T-cell (primary cell): ENCODE results near the gene HDAC8. TPM values are rescaled to one million over a fixed set of nuclear protein-coding genes. Genes with fewer than 3 reads are reported as not detected.

Source experiments
- ATAC-seq, 4 experiments: fragments of 200-7000 bp in 3 of 4; fragments of 150-1000 bp in 1 of 4; cut with Tn5 transposase; replicated peaks in 1 of 4; 1 replicate in 3 of 4; 2 replicates in 1 of 4; pipeline ENCODE4 v1.10.0; 2021; ENCODE audit warnings: moderate library complexity in 3 of 4, mild to moderate bottlenecking in 2 of 4, moderate number of reproducible peaks in 1 of 4
- CTCF ChIA-PET, 2 donors: fragments of 300-600 bp; sonication (Branson Sonifier 250); formaldehyde crosslinking; loops; one replicate each; lab custom pipeline; 2022; ENCODE audit warnings: antibody characterized with exemption in 2 of 2; lab: Charles Lee
- POLR2A ChIA-PET, 2 donors: fragments of 300-600 bp; sonication (Branson Sonifier 250); formaldehyde crosslinking; loops; one replicate each; lab custom pipeline; 2022; ENCODE audit warnings: antibody characterized with exemption in 2 of 2; lab: Charles Lee
- DNase-seq, 35 experiments: peaks; one replicate each; pipeline versions ENCODE4 v3.0.0 to v3.0.0-alpha.2; 2013 to 2023
- H3K27ac ChIP-seq: one replicate; pipeline ENCODE4 v1.5.1; 2013; ENCODE audit warnings: low read length
- H3K27me3 ChIP-seq, 2 experiments: replicated peaks in 1 of 2; 1 replicate in 1 of 2; 2 replicates in 1 of 2; pipeline versions ENCODE4 v1.6.1 to v1.7.0; 2013; ENCODE audit warnings: low read length in 1 of 2, mixed read lengths in 1 of 2; ENCODE audit not compliant: control insufficient read depth in 2 of 2, insufficient read depth in 2 of 2; ENCODE audit errors: extremely low read depth in 1 of 2
- H3K36me3 ChIP-seq, 2 donors: 1 replicate in 1 of 2; 2 replicates in 1 of 2; pipeline versions ENCODE4 v1.6.1 to v1.7.0; 2013; ENCODE audit warnings: low read length in 1 of 2; ENCODE audit not compliant: control insufficient read depth in 2 of 2, insufficient read depth in 1 of 2; ENCODE audit errors: extremely low read depth in 1 of 2
- H3K4me1 ChIP-seq, 2 experiments: 1 replicate in 1 of 2; 2 replicates in 1 of 2; pipeline versions ENCODE4 v1.6.1 to v1.7.0; 2013; ENCODE audit warnings: low read length in 2 of 2, mixed read lengths in 1 of 2; ENCODE audit not compliant: insufficient read depth in 2 of 2, control insufficient read depth in 1 of 2; ENCODE audit errors: extremely low read depth in 1 of 2
- H3K4me3 ChIP-seq, 2 donors: 1 replicate in 1 of 2; 2 replicates in 1 of 2; pipeline versions ENCODE4 v1.5.1 to v1.7.0; 2013; ENCODE audit warnings: mild to moderate bottlenecking in 2 of 2, low read length in 1 of 2, moderate library complexity in 1 of 2; ENCODE audit not compliant: control insufficient read depth in 1 of 2; ENCODE audit errors: extremely low read depth in 1 of 2
- H3K9me3 ChIP-seq: 2 replicates; pipeline ENCODE4 v1.7.0; 2013
- H3K27ac Mint-ChIP-seq, 2 donors: one replicate each; pipeline ENCODE4 v1.8.0; 2020 to 2021; ENCODE audit warnings: mild to moderate bottlenecking in 2 of 2, mixed read lengths in 2 of 2
- H3K27me3 Mint-ChIP-seq, 2 donors: one replicate each; pipeline ENCODE4 v1.8.0; 2021 to 2022; ENCODE audit warnings: mixed read lengths in 2 of 2
- H3K36me3 Mint-ChIP-seq: one replicate; pipeline ENCODE4 v1.8.0; 2021; ENCODE audit warnings: mixed read lengths
- H3K4me1 Mint-ChIP-seq, 3 donors: one replicate each; pipeline ENCODE4 v1.8.0; 2020 to 2022; ENCODE audit warnings: mixed read lengths in 3 of 3, mild to moderate bottlenecking in 1 of 3
- H3K4me3 Mint-ChIP-seq, 3 donors: one replicate each; pipeline ENCODE4 v1.8.0; 2020 to 2022; ENCODE audit warnings: mild to moderate bottlenecking in 3 of 3, mixed read lengths in 3 of 3, moderate library complexity in 3 of 3
- H3K9me3 Mint-ChIP-seq, 3 donors: one replicate each; pipeline ENCODE4 v1.8.0; 2020 to 2022; ENCODE audit warnings: mixed read lengths in 3 of 3
- WGBS: methylation state at CpG from one replicate; pipeline ENCODE4 v1.1.5; 2013; ENCODE audit warnings: missing lambda C conversion rate; ENCODE audit not compliant: insufficient coverage; 5-methylcytosine and 5-hydroxymethylcytosine counted together
- total RNA-seq, 35 experiments: library from RNA in 6 of 35; stranded (reverse) in 6 of 35; fragments of 120-200 nt in 1 of 35; gene quantifications; one replicate each; pipeline versions ENCODE4 v1.2.1 to v1.2.4 and lab custom pipeline; 2013 to 2026

HDAC8 gene
- total RNA-seq, 5 donors from 2014 or later (not counting 1 experiment from before 2014, with no cell fraction given): 15.7 to 19.1 (median 16.9) TPM

GRCh38 chrX:72358313-72358712 is 214.3 kb downstream of the HDAC8 start:
- Mint-ChIP-seq H3K36me3 (peaks cover 20% of the 10 kb centered on the region), H3K27me3 (peaks cover 0 to 27% of the 10 kb centered on the region in 2 donors), H3K9me3 (no peaks in the 10 kb centered on the region), H3K27ac (no peak overlapping the region), H3K4me1 (no peaks in the 10 kb centered on the region), H3K4me3 (no peak overlapping the region)
- ChIA-PET POLR2A (no interaction called here), CTCF (no interaction called here)
- H3K27ac ChIP-seq: no peak overlapping the region
- no CpG with 5 or more reads among the region's 4 CpGs for WGBS
- DNase-seq: no peak
- H3K9me3 ChIP-seq: no peaks in the 10 kb centered on the region
- H3K4me3 ChIP-seq: no peak overlapping the region
- no peaks in the 10 kb centered on the region for H3K36me3 ChIP-seq
- ATAC-seq: no peak
- H3K4me1 ChIP-seq: no peaks in the 10 kb centered on the region
- H3K27me3 ChIP-seq: no peaks in the 10 kb centered on the region

DNA sequence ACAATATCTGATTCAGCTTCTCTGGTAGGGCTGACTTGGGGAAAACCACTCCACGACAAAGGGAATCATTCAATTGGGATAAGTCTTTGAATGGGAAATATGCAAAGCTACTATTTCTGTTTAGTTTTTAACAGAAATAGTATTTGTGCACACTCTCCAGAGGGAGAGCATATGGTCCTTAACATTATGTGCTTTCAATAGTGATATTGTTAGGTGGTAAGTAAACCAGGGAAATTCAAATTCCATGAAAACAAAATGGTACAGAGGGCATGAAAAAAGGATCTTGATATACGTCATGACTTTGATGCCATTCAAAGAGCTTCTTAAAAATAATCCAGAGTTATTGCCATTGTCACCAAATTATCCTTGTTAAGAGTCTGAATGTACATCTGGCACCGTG is 219.9 kb downstream of the HDAC8 start:
- Histone ChIP-seq H3K36me3 (peaks cover 0 to 3% of the 10 kb centered on the region in 2 donors), H3K27ac (no peak overlapping the region), H3K27me3 (no peaks in the 10 kb centered on the region), H3K4me1 (no peaks in the 10 kb centered on the region), H3K4me3 (no peak overlapping the region), H3K9me3 (no peaks in the 10 kb centered on the region)
- Mint-ChIP-seq H3K27ac (no peak overlapping the region), H3K36me3 (peaks cover 39% of the 10 kb centered on the region), H3K4me3 (no peak overlapping the region), H3K9me3 (no peaks in the 10 kb centered on the region), H3K27me3 (peaks cover 0 to 31% of the 10 kb centered on the region in 2 donors), H3K4me1 (no peaks in the 10 kb centered on the region)
- POLR2A ChIA-PET: no interaction called here
- CTCF ChIA-PET: no interaction called here
- ATAC-seq (no peak), DNase-seq (no peak)
- no CpG with 5 or more reads among the region's 3 CpGs for WGBS

- CTCF ChIA-PET: no interaction called here
- no peaks in the 10 kb centered on the region for H3K27me3 ChIP-seq
- H3K27ac ChIP-seq: no peak overlapping the region
- POLR2A ChIA-PET: no interaction called here
- DNase-seq: no peak
- H3K4me3 ChIP-seq: no peak overlapping the region
- Mint-ChIP-seq H3K27me3 (peaks cover 0 to 23% of the 10 kb centered on the region in 2 donors), H3K9me3 (no peaks in the 10 kb centered on the region), H3K27ac (no peak overlapping the region), H3K4me1 (no peaks in the 10 kb centered on the region), H3K36me3 (peaks cover 38% of the 10 kb centered on the region), H3K4me3 (no peak overlapping the region)
- ATAC-seq: no peak
- H3K36me3 ChIP-seq: peaks cover 0 to 3% of the 10 kb centered on the region in 2 donors
- WGBS: 88% methylated on average over 1 of the region's 8 CpGs
- H3K9me3 ChIP-seq: no peaks in the 10 kb centered on the region
- no peaks in the 10 kb centered on the region for H3K4me1 ChIP-seq
Observed at GRCh38 chrX:72351606-72352334, 220.9 kb downstream of the HDAC8 start.

- POLR2A ChIA-PET: no interaction called here
- no peak overlapping the region for H3K4me3 Mint-ChIP-seq
- Histone ChIP-seq H3K4me1 (no peaks in the 10 kb centered on the region), H3K36me3 (peaks cover 0 to 3% of the 10 kb centered on the region in 2 donors), H3K4me3 (no peak overlapping the region), H3K9me3 (no peaks in the 10 kb centered on the region), H3K27ac (no peak overlapping the region), H3K27me3 (no peaks in the 10 kb centered on the region)
- ATAC-seq (no peak), DNase-seq (no peak)
- H3K4me1 Mint-ChIP-seq: no peaks in the 10 kb centered on the region
- H3K36me3 Mint-ChIP-seq: peaks cover 28% of the 10 kb centered on the region
- no peak overlapping the region for H3K27ac Mint-ChIP-seq
- no peaks in the 10 kb centered on the region for H3K9me3 Mint-ChIP-seq
- CTCF ChIA-PET: interaction anchor here in 1 of 2 donors (0.5 kb wide), 1 partner anchor 34 kb away, joined by 5 read pairs; no protein-coding TSS in a partner anchor
- WGBS: 18% methylated on average over 3 of the region's 3 CpGs
- H3K27me3 Mint-ChIP-seq: peaks cover 0 to 15% of the 10 kb centered on the region in 2 donors
Observed at GRCh38 chrX:72349190-72349589, 223.5 kb downstream of the HDAC8 start.

DNA sequence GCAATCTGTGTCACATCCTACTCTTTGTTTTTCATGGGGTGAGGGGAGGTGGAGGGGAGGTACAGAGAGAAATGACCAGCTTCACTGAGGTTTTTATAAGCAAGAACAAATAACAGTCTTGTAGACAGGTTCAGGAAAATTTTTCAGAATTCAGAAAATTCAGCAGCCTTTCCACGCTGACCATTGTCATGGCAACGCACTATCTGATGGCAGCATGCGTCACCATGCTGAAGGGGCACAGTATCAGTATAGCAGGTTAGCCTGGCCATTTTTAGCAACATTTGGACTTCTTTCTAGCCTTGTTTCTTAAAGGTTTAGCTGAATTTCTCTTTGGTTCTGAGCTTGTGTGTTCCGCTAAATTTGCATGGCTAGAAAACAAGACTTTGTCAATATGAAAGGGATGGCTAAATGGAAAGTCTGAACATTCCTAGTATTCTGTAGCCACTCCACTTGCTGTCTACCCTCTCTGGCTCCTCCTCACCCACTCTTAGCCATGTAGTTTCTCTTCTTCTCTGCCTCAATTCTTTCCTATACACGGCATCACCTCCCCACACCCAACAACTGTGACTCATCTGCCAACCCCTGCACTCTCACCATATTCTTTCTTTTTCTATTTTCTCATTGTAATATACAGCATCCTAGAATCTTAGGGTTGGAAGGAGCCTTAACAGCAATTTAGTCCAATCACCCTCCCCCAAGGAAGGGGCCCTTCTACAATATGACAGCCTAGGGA is 224.2 kb downstream of the HDAC8 start:
- POLR2A ChIA-PET: interaction anchor here in 1 of 2 donors (0.5 kb wide), 1 partner anchor 1989 kb away, joined by 4 read pairs; no protein-coding TSS in a partner anchor
- WGBS: 96% methylated on average over 3 of the region's 5 CpGs
- no peak for DNase-seq
- H3K27me3 Mint-ChIP-seq: peaks cover 0 to 14% of the 10 kb centered on the region in 2 donors
- peaks cover 28% of the 10 kb centered on the region for H3K36me3 Mint-ChIP-seq
- H3K4me1 Mint-ChIP-seq: no peaks in the 10 kb centered on the region
- no peak overlapping the region for H3K27ac Mint-ChIP-seq
- Histone ChIP-seq H3K27ac (no peak overlapping the region), H3K4me1 (no peaks in the 10 kb centered on the region), H3K27me3 (no peaks in the 10 kb centered on the region), H3K36me3 (peaks cover 0 to 3% of the 10 kb centered on the region in 2 donors), H3K9me3 (no peaks in the 10 kb centered on the region), H3K4me3 (no peak overlapping the region)
- H3K9me3 Mint-ChIP-seq: no peaks in the 10 kb centered on the region
- CTCF ChIA-PET: no interaction called here
- H3K4me3 Mint-ChIP-seq: no peak overlapping the region
- no peak for ATAC-seq

DNA sequence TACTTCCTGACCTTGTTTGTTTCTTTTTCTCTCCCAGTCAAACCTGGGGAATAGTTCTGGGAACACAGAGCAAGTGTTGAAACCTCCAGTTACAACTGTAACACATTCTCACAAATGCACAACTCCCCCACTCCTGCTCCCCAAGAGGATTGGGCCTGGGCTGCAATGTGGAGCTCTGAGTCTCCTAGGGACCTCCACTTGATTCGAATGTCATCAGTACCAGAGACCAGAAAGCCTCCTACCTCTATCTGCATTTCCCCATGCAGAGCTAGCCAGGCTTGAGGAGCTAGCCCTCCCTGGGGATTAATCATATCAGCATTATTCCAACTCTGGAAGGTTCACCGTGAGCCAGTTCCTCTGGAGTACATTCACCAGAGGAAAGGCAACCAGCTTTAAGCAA is 225.3 kb downstream of the HDAC8 start:
- no CpG with 5 or more reads among the region's 2 CpGs for WGBS
- no peak overlapping the region for H3K27ac Mint-ChIP-seq
- DNase-seq (no peak), ATAC-seq (no peak)
- Histone ChIP-seq H3K4me3 (no peak overlapping the region), H3K27ac (no peak overlapping the region), H3K27me3 (no peaks in the 10 kb centered on the region), H3K36me3 (peaks cover 0 to 3% of the 10 kb centered on the region in 2 donors), H3K4me1 (no peaks in the 10 kb centered on the region), H3K9me3 (no peaks in the 10 kb centered on the region)
- peaks cover 0 to 14% of the 10 kb centered on the region in 2 donors for H3K27me3 Mint-ChIP-seq
- no peak overlapping the region for H3K4me3 Mint-ChIP-seq
- H3K9me3 Mint-ChIP-seq: no peaks in the 10 kb centered on the region
- POLR2A ChIA-PET: interaction anchor here in 1 of 2 donors (0.5 kb wide), 1 partner anchor 1988 kb away, joined by 4 read pairs; no protein-coding TSS in a partner anchor
- CTCF ChIA-PET: no interaction called here
- H3K36me3 Mint-ChIP-seq: peaks cover 28% of the 10 kb centered on the region
- no peaks in the 10 kb centered on the region for H3K4me1 Mint-ChIP-seq
